ENCODE data around the gene TRIP4. TPM values are rescaled to one million over a fixed set of nuclear protein-coding genes. Genes with fewer than 3 reads are reported as not detected.

Gene TRIP4
- total and polyA plus RNA-seq, 9 of the 15 experiments (the other 6 are each of a cell fraction or from before 2014, with no cell fraction given), result 7.6 to 23.3 (median 16.7) TPM

DNA sequence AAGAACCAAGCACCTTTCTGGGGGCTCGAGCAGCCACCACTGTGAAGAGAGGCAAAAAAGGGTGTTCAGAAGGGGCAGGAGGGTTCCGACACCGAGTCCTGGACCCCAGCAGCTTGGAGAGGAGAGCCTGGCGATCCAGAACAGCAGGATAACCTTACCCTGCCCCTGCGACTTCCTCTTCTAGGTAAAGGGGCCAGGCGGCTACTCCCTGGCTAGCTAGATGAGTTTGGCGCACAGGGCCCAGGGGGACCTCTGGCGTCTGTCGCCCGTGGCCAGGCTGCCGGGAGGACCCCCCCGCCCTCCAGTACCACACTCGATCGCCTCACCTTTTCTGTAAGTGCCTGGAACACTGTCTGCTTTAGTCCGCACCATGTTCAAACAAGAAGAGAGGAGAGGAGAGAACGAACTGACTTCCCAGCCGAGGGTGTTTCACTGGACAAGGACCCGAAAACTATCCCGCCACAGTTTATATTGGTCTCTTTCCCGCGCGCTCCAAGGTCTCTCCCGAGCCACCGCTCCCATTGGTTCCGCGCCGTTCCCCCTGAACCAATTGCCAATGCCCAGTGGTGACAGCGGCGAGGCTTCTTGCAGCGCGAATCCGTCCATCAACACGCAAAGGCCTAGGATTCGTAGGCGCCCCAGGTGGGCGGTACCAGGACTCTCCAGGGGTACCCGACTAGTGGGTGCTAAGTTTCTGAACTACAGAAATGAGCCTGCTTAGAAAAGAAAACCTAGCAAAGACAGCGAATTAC, 6.5 kb upstream of the TRIP4 start, which contains the start of gene PCLAF (continued):
- peak; percentile 87 for TF ChIP-seq SP2 (IDR thresholded peaks at IDR 0.05; ENCODE audit: extremely low read depth, low read depth, low read length, poor library complexity, severe bottlenecking)
- TF ChIP-seq, protein P1, sequence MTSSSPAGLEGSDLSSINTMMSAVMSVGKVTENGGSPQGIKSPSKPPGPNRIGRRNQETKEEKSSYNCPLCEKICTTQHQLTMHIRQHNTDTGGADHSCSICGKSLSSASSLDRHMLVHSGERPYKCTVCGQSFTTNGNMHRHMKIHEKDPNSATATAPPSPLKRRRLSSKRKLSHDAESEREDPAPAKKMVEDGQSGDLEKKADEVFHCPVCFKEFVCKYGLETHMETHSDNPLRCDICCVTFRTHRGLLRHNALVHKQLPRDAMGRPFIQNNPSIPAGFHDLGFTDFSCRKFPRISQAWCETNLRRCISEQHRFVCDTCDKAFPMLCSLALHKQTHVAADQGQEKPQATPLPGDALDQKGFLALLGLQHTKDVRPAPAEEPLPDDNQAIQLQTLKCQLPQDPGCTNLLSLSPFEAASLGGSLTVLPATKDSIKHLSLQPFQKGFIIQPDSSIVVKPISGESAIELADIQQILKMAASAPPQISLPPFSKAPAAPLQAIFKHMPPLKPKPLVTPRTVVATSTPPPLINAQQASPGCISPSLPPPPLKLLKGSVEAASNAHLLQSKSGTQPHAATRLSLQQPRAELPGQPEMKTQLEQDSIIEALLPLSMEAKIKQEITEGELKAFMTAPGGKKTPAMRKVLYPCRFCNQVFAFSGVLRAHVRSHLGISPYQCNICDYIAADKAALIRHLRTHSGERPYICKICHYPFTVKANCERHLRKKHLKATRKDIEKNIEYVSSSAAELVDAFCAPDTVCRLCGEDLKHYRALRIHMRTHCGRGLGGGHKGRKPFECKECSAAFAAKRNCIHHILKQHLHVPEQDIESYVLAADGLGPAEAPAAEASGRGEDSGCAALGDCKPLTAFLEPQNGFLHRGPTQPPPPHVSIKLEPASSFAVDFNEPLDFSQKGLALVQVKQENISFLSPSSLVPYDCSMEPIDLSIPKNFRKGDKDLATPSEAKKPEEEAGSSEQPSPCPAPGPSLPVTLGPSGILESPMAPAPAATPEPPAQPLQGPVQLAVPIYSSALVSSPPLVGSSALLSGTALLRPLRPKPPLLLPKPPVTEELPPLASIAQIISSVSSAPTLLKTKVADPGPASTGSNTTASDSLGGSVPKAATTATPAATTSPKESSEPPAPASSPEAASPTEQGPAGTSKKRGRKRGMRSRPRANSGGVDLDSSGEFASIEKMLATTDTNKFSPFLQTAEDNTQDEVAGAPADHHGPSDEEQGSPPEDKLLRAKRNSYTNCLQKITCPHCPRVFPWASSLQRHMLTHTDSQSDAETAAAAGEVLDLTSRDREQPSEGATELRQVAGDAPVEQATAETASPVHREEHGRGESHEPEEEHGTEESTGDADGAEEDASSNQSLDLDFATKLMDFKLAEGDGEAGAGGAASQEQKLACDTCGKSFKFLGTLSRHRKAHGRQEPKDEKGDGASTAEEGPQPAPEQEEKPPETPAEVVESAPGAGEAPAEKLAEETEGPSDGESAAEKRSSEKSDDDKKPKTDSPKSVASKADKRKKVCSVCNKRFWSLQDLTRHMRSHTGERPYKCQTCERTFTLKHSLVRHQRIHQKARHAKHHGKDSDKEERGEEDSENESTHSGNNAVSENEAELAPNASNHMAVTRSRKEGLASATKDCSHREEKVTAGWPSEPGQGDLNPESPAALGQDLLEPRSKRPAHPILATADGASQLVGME (CRISPR knock-in tag; IDR thresholded peaks at IDR 0.05), result 0 out of 2 replicates have a peak, but pooled peaks have one; percentile 51
- peak; percentile 84 for TF ChIP-seq TAF1 (IDR thresholded peaks at IDR 0.05; ENCODE audit: control insufficient read depth, extremely low read depth, insufficient read depth, low read length, severe bottlenecking)
- 0 out of 2 replicates have a peak, but pooled peaks have one; percentile 25 for TF ChIP-seq MXI1 (IDR thresholded peaks at IDR 0.05; ENCODE audit: low read depth, low read length)
- peak; percentile 76 for TF ChIP-seq CC2D1A (IDR thresholded peaks at IDR 0.05)
- TF ChIP-seq ASH1L (IDR thresholded peaks at IDR 0.05; ENCODE audit: borderline replicate concordance, low read depth, partially characterized antibody), result peak; percentile 97
- TF ChIP-seq, protein P2, sequence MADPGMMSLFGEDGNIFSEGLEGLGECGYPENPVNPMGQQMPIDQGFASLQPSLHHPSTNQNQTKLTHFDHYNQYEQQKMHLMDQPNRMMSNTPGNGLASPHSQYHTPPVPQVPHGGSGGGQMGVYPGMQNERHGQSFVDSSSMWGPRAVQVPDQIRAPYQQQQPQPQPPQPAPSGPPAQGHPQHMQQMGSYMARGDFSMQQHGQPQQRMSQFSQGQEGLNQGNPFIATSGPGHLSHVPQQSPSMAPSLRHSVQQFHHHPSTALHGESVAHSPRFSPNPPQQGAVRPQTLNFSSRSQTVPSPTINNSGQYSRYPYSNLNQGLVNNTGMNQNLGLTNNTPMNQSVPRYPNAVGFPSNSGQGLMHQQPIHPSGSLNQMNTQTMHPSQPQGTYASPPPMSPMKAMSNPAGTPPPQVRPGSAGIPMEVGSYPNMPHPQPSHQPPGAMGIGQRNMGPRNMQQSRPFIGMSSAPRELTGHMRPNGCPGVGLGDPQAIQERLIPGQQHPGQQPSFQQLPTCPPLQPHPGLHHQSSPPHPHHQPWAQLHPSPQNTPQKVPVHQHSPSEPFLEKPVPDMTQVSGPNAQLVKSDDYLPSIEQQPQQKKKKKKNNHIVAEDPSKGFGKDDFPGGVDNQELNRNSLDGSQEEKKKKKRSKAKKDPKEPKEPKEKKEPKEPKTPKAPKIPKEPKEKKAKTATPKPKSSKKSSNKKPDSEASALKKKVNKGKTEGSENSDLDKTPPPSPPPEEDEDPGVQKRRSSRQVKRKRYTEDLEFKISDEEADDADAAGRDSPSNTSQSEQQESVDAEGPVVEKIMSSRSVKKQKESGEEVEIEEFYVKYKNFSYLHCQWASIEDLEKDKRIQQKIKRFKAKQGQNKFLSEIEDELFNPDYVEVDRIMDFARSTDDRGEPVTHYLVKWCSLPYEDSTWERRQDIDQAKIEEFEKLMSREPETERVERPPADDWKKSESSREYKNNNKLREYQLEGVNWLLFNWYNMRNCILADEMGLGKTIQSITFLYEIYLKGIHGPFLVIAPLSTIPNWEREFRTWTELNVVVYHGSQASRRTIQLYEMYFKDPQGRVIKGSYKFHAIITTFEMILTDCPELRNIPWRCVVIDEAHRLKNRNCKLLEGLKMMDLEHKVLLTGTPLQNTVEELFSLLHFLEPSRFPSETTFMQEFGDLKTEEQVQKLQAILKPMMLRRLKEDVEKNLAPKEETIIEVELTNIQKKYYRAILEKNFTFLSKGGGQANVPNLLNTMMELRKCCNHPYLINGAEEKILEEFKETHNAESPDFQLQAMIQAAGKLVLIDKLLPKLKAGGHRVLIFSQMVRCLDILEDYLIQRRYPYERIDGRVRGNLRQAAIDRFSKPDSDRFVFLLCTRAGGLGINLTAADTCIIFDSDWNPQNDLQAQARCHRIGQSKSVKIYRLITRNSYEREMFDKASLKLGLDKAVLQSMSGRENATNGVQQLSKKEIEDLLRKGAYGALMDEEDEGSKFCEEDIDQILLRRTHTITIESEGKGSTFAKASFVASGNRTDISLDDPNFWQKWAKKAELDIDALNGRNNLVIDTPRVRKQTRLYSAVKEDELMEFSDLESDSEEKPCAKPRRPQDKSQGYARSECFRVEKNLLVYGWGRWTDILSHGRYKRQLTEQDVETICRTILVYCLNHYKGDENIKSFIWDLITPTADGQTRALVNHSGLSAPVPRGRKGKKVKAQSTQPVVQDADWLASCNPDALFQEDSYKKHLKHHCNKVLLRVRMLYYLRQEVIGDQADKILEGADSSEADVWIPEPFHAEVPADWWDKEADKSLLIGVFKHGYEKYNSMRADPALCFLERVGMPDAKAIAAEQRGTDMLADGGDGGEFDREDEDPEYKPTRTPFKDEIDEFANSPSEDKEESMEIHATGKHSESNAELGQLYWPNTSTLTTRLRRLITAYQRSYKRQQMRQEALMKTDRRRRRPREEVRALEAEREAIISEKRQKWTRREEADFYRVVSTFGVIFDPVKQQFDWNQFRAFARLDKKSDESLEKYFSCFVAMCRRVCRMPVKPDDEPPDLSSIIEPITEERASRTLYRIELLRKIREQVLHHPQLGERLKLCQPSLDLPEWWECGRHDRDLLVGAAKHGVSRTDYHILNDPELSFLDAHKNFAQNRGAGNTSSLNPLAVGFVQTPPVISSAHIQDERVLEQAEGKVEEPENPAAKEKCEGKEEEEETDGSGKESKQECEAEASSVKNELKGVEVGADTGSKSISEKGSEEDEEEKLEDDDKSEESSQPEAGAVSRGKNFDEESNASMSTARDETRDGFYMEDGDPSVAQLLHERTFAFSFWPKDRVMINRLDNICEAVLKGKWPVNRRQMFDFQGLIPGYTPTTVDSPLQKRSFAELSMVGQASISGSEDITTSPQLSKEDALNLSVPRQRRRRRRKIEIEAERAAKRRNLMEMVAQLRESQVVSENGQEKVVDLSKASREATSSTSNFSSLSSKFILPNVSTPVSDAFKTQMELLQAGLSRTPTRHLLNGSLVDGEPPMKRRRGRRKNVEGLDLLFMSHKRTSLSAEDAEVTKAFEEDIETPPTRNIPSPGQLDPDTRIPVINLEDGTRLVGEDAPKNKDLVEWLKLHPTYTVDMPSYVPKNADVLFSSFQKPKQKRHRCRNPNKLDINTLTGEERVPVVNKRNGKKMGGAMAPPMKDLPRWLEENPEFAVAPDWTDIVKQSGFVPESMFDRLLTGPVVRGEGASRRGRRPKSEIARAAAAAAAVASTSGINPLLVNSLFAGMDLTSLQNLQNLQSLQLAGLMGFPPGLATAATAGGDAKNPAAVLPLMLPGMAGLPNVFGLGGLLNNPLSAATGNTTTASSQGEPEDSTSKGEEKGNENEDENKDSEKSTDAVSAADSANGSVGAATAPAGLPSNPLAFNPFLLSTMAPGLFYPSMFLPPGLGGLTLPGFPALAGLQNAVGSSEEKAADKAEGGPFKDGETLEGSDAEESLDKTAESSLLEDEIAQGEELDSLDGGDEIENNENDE (IDR thresholded peaks at IDR 0.05; ENCODE audit: low read depth, low read length), result no peak
- TF ChIP-seq NRF1 (conservative IDR thresholded peaks at IDR 0.05 in 1 of 2, IDR thresholded peaks at IDR 0.05 in 1 of 2), result peak; percentile 52 to 62; a peak in 3 of 4 replicates

All from K562 (cell line).